Stimulated activated CD4-positive, alpha-beta T cell treated with anti-CD3 and anti-CD28 coated beads, Interleukin-12 subunit alpha, Interleukin-12 subunit beta, amount 100 ng/mL, for 4 hours (primary cell): ENCODE measurements around the gene TTC39B.
"Not testable (repeated sequence)": the region's sequence is repeated elsewhere in the genome, so short reads cannot be mapped to it uniquely, and the experiment has no call there.

Source experiments
- DNase-seq: peaks from one replicate; pipeline ENCODE4 v3.0.0-alpha.2; 2020

The TTC39B gene

GRCh38 chr9:15306757-15307522 lies at the start of gene TTC39B:
TTC39B (minus strand) TSS chr9:15307216; CDS start chr9:15307125, 91 bp downstream.
- DNase-seq, result peak; percentile 77

GRCh38 chr9:15355669-15356068 lies 48.7 kb upstream of the TTC39B start:
- DNase-seq, result no peak

- DNase-seq, result no peak
These were observed 47.7 kb upstream of the TTC39B start for GRCh38 chr9:15354713-15355112.

GRCh38 chr9:15353892-15354291 lies 46.9 kb upstream of the TTC39B start:
- no peak for DNase-seq

GRCh38 chr9:15352306-15352705 lies 45.3 kb upstream of the TTC39B start:
- no peak for DNase-seq

- DNase-seq, result peak; percentile 9
These were observed 43.1 kb upstream of the TTC39B start for GRCh38 chr9:15349892-15350761.

GRCh38 chr9:15346837-15347236 lies 39.8 kb upstream of the TTC39B start:
- no peak for DNase-seq

- no peak for DNase-seq
These were observed 37.2 kb upstream of the TTC39B start for GRCh38 chr9:15344191-15344590.

GRCh38 chr9:15333376-15333881 lies 26.4 kb upstream of the TTC39B start:
- DNase-seq, result no peak

GRCh38 chr9:15332939-15333338 lies 25.9 kb upstream of the TTC39B start:
- DNase-seq, result no peak

GRCh38 chr9:15329539-15330109 lies 22.6 kb upstream of the TTC39B start:
- DNase-seq, result no peak

GRCh38 chr9:15328946-15329345 lies 21.9 kb upstream of the TTC39B start:
- DNase-seq, result no peak

GRCh38 chr9:15322695-15323094 lies 15.7 kb upstream of the TTC39B start:
- DNase-seq, result not testable (repeated sequence)

- DNase-seq, result not testable (repeated sequence)
These were observed 12.6 kb upstream of the TTC39B start for GRCh38 chr9:15319661-15320060.

GRCh38 chr9:15317836-15318235 lies 10.8 kb upstream of the TTC39B start:
- DNase-seq, result no peak

GRCh38 chr9:15311607-15312006 lies 4.6 kb upstream of the TTC39B start:
- DNase-seq, result no peak

- no peak for DNase-seq
These were observed 3.3 kb upstream of the TTC39B start for GRCh38 chr9:15310107-15310850.

GRCh38 chr9:15308511-15308910 lies 1.5 kb upstream of the TTC39B start:
- no peak for DNase-seq

- DNase-seq, result no peak
These were observed 466 bp upstream of the TTC39B start for GRCh38 chr9:15307523-15307841.

- peak; percentile 18 for DNase-seq
These were observed 804 bp downstream of the TTC39B start for GRCh38 chr9:15306068-15306756.

- no peak for DNase-seq
These were observed 1.5 kb downstream of the TTC39B start for GRCh38 chr9:15305470-15305869.

- DNase-seq, result no peak
These were observed 2.4 kb downstream of the TTC39B start for GRCh38 chr9:15304632-15305031.
